ENCODE measurements around the gene TTLL12. TPM values are rescaled to one million over a fixed set of nuclear protein-coding genes. Genes with fewer than 3 reads are reported as not detected.

TTLL12 gene
- total RNA-seq, 4 donors from 2014 or later, result 109 to 211 (median 122) TPM

DNA sequence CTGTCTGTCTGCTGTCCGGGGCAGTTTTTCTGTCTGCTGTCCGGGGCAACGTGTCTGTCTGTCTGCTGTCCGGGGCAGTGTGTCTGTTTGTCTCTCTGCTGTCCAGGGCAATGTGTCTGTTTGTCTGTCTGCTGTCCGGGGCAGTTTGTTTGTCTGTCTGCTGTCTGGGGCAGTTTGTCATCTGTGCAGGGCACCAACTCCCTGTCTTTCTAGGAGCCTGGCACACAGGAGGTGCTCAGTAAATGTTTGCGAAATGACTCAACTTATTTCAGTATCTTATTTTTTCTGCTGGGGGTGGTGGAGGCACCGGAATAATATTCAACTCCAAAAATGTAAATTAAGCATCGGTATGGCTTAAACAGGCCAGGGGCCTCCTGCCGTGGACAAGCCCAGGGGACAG is 12.0 kb upstream of the TTLL12 start:
- no peak overlapping the region for H3K27ac ChIP-seq
- no peak overlapping the region for H3K4me3 ChIP-seq
- WGBS, 2 donors, result 72 to 75% methylated on average over 5 to 8 of the region's 9 CpGs
- intact Hi-C loops (cut with DNase I), result loop anchor here (10.0 kb wide), 1 partner anchor 64 kb away; no protein-coding TSS in a partner anchor
- peaks cover 0 to 25% (median 0%) of the 10 kb centered on the region in 4 donors for H3K27me3 ChIP-seq
- H3K4me1 ChIP-seq, result no peaks in the 10 kb centered on the region
- no peak for TF ChIP-seq POLR2A (IDR thresholded peaks at IDR 0.05)
- no peaks in the 10 kb centered on the region for H3K36me3 ChIP-seq
- no peak for DNase-seq
- H3K9me3 ChIP-seq, result no peaks in the 10 kb centered on the region

GRCh38 chr22:43198126-43198525 is 11.2 kb upstream of the TTLL12 start:
- H3K36me3 ChIP-seq, result no peaks in the 10 kb centered on the region
- H3K27me3 ChIP-seq, result peaks cover 0 to 25% (median 0%) of the 10 kb centered on the region in 4 donors
- TF ChIP-seq POLR2A (IDR thresholded peaks at IDR 0.05) (no peak), CTCF (IDR thresholded peaks at IDR 0.05) (no peak)
- no peak for DNase-seq
- H3K9me3 ChIP-seq, result no peaks in the 10 kb centered on the region
- no peak overlapping the region for H3K27ac ChIP-seq
- no peak overlapping the region for H3K4me3 ChIP-seq
- WGBS, 2 donors, result 91 to 100% methylated on average over 1 to 4 of the region's 5 CpGs
- H3K4me1 ChIP-seq, result no peaks in the 10 kb centered on the region
- intact Hi-C loops (cut with DNase I), result loop anchor here (10.0 kb wide), 1 partner anchor 63 kb away; no protein-coding TSS in a partner anchor

DNA sequence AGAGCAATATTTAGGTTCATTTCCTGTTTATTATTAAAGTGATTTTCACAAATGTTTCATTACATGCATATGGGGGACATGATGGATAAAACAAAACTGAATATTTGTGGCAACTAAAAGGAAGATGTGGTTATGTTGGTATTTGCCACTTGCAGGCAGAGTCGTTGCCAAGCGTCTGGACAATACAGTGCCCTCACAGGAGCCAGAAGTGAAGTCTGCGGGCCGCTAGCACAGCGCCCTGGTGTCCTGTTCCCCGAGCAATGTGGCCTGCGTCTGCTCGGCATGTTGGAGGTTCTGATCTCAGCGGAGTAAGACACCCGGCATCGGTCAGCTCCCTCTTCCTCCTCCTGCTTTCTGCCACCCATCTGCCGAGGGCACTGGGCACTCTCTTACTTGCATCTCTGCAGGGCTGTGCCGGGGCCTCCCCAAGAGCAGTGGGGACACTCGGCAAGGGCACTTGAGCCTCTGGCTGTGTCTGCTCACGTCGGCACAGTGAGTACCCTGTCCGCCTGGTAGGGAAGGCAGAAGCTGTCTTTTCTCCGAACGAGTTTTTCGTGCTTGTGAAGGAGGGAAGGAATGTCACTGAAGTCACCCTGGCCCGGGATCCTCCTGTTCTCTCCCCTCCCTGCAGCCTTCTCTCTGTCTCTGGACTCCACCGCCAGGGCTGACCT is 10.5 kb upstream of the TTLL12 start:
- TF ChIP-seq POLR2A (IDR thresholded peaks at IDR 0.05) (no peak), CTCF (IDR thresholded peaks at IDR 0.05) (no peak)
- Histone ChIP-seq H3K4me3 (no peak overlapping the region), H3K27me3 (peaks cover 0 to 25% (median 0%) of the 10 kb centered on the region in 4 donors), H3K36me3 (no peaks in the 10 kb centered on the region), H3K4me1 (no peaks in the 10 kb centered on the region), H3K27ac (no peak overlapping the region), H3K9me3 (no peaks in the 10 kb centered on the region)
- intact Hi-C loops (cut with DNase I), result loop anchor here (10.0 kb wide), 1 partner anchor 63 kb away; no protein-coding TSS in a partner anchor
- DNase-seq, result no peak
- WGBS, 2 donors, result 64 to 78% methylated on average over 17 to 22 of the region's 22 CpGs

- intact Hi-C loops (cut with DNase I), result loop anchor here (10.0 kb wide), 1 partner anchor 57 kb away; no protein-coding TSS in a partner anchor
- H3K36me3 ChIP-seq, result no peaks in the 10 kb centered on the region
Measured at GRCh38 chr22:43191831-43192230, 4.9 kb upstream of the TTLL12 start.

DNA sequence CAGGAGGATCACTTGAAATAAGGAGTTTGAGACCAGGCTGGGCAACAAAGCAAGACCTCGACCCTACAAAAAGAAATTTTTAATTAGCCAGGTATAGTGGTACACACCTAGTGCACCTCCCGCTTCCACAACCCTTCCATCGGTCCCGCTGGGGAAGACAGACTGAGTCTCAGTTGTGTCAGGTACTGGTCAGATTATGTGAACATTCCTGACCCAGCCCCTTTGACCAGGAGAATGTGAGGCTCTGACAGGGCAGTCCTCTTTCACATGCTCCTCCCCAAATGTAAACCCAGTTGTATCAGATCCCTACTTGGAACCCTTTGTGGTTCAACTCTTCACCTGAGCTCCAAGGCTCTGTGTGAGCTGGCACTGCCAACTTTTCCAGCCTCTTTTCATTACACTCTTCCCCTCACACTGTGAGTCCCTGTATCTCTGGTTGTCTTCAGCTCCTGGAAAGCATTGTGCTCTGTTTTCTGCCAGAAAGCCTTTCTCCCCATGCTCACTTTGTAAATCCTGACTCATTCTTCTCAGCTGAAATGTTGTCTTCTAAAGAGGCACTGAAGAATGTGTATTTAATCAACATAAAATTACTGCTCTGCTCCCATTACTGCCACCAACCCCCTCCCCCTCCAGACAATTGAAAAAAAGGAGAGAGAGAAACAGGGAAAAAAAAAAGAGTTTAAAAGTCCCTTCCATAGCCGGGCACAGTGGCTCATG is 2.1 kb upstream of the TTLL12 start:
- DNase-seq, result no peak
- Histone ChIP-seq H3K4me3 (no peak overlapping the region), H3K27me3 (no peaks in the 10 kb centered on the region), H3K4me1 (peaks cover 19 to 48% (median 24%) of the 10 kb centered on the region in 3 donors), H3K27ac (no peak overlapping the region), H3K9me3 (no peaks in the 10 kb centered on the region), H3K36me3 (no peaks in the 10 kb centered on the region)
- TF ChIP-seq POLR2A (IDR thresholded peaks at IDR 0.05) (no peak), CTCF (IDR thresholded peaks at IDR 0.05) (no peak)
- intact Hi-C loops (cut with DNase I), result no loop called here
- WGBS, 2 donors, result 90 to 91% methylated on average over 5 of the region's 5 CpGs

More at GRCh38 chr22:43191831-43192230, 4.9 kb upstream of the TTLL12 start:
- H3K27ac ChIP-seq, result no peak overlapping the region
- H3K27me3 ChIP-seq, result peaks cover 0 to 6% (median 0%) of the 10 kb centered on the region in 4 donors
- H3K4me1 ChIP-seq, result peaks cover 0 to 22% (median 3%) of the 10 kb centered on the region in 3 donors
- no peak overlapping the region for H3K4me3 ChIP-seq
- DNase-seq, result no peak
- TF ChIP-seq CTCF (IDR thresholded peaks at IDR 0.05) (no peak), POLR2A (IDR thresholded peaks at IDR 0.05) (no peak)
- H3K9me3 ChIP-seq, result no peaks in the 10 kb centered on the region

Data from esophagus squamous epithelium (tissue), 5 donors.